GM21515 (cell line): ENCODE results near the gene BSDC1.

Source experiments
- ATAC-seq: cut with Tn5 transposase; IDR thresholded peaks from one replicate; pipeline ENCODE4 v1.9.1; 2021; ENCODE audit not compliant: unreplicated experiment

BSDC1 gene

GRCh38 chr1:32394890-32395432 is 720 bp upstream of the BSDC1 start:
- peak; percentile 3 for ATAC-seq

GRCh38 chr1:32393832-32394140 is 455 bp downstream of the BSDC1 start:
- peak; percentile 16 for ATAC-seq

- no peak for ATAC-seq
Observed at GRCh38 chr1:32393136-32393535, 1.1 kb downstream of the BSDC1 start.

- no peak for ATAC-seq
Observed at GRCh38 chr1:32392325-32392724, 1.9 kb downstream of the BSDC1 start.

GRCh38 chr1:32390904-32391870 is 3.1 kb downstream of the BSDC1 start:
- ATAC-seq = no peak

- no peak for ATAC-seq
Observed at GRCh38 chr1:32388641-32389040, 5.6 kb downstream of the BSDC1 start.

- no peak for ATAC-seq
Observed at GRCh38 chr1:32386676-32387392, 7.4 kb downstream of the BSDC1 start.

GRCh38 chr1:32380057-32380456 is 14.2 kb downstream of the BSDC1 start:
- ATAC-seq = no peak

GRCh38 chr1:32377541-32378220 is 16.6 kb downstream of the BSDC1 start:
- no peak for ATAC-seq

GRCh38 chr1:32376199-32376598 is 18.0 kb downstream of the BSDC1 start:
- ATAC-seq = no peak

- no peak for ATAC-seq
Observed at GRCh38 chr1:32373996-32374592, 20.1 kb downstream of the BSDC1 start.

GRCh38 chr1:32372149-32372756 is 22.0 kb downstream of the BSDC1 start:
- ATAC-seq = no peak

- no peak for ATAC-seq
Observed at GRCh38 chr1:32367912-32368635, 26.2 kb downstream of the BSDC1 start.

GRCh38 chr1:32365445-32365844 is 28.8 kb downstream of the BSDC1 start:
- ATAC-seq = no peak

GRCh38 chr1:32364836-32365235 is 29.4 kb downstream of the BSDC1 start:
- ATAC-seq = no peak

GRCh38 chr1:32363713-32364112 is 30.5 kb downstream of the BSDC1 start:
- no peak for ATAC-seq

GRCh38 chr1:32362474-32363313 is 31.5 kb downstream of the BSDC1 start, which contains the start of the genes FAM229A and TSSK3:
Gene FAM229A, minus strand, starts transcription at chr1:32362485. Its CDS starts 394 bp downstream, at chr1:32362091.
Gene TSSK3, plus strand, starts transcription at chr1:32362539. Its CDS starts 163 bp downstream, at chr1:32362702.
- no peak for ATAC-seq

- no peak for ATAC-seq
Observed at GRCh38 chr1:32361674-32362473, 32.4 kb downstream of the BSDC1 start.
